HCT116 (cell line): ENCODE measurements around the gene DGKG. TPM values are rescaled to one million over a fixed set of nuclear protein-coding genes. Genes with fewer than 3 reads are reported as not detected.

ENCODE experiments used
- ATAC-seq: fragments of 200-7000 bp; cut with Tn5 transposase; 2 replicates; pipeline ENCODE4 v1.9.1; 2020; ENCODE audit warnings: mild to moderate bottlenecking, moderate library complexity
- BruUV-seq: library from RNA; stranded (reverse); fragments of 400-500 nt; replicated peaks from 2 replicates; lab custom pipeline; 2021; lab: Mats Ljungman, UMichigan
- CTCF ChIA-PET: fragments of 300-600 bp; sonication (Branson Sonifier 250); formaldehyde crosslinking; loops from one replicate; lab custom pipeline; 2021; ENCODE audit warnings: antibody characterized with exemption; lab: Charles Lee
- POLR2A ChIA-PET: fragments of 300-600, 350-600 bp; sonication (Branson Sonifier 250); formaldehyde crosslinking; loops from one replicate; lab custom pipeline; 2021; ENCODE audit warnings: antibody characterized with exemption; lab: Charles Lee
- RAD21 ChIA-PET, 2 experiments: fragments of 300-600 bp; sonication (Branson Sonifier 250); formaldehyde crosslinking; loops; one replicate each; lab custom pipeline; 2023; ENCODE audit warnings: low total read pairs in 2 of 2; ENCODE audit not compliant: uncharacterized antibody in 2 of 2, unreplicated experiment in 2 of 2, low non-redundant PET in 1 of 2; lab: Charles Lee
- DNase-seq: peaks from one replicate; pipeline ENCODE4 v3.0.0-alpha.2; 2010; ENCODE audit warnings: low read depth, low spot score
- H2AFZ ChIP-seq: fragments of 200-600 bp; shearing (Covaris generic), sonication (generic); 2 replicates; pipeline ENCODE4 v1.6.1; 2017; ENCODE audit warnings: low read depth, mixed run types, mixed read lengths, antibody characterized with exemption, low read length; ENCODE audit not compliant: poor library complexity, severe bottlenecking
- H3K27ac ChIP-seq: 2 replicates; pipeline ENCODE4 v1.5.1; 2012; ENCODE audit warnings: low read depth, low read length
- H3K27me3 ChIP-seq: fragments of 200-600 bp; sonication (generic); 2 replicates; pipeline ENCODE4 v1.6.1; 2016; ENCODE audit warnings: mixed run types, low read length, mixed read lengths; ENCODE audit not compliant: insufficient read depth
- H3K36me3 ChIP-seq, 2 experiments: fragments of 200-500 bp in 1 of 2; fragments of 200-600 bp in 1 of 2; sonication (Bioruptor generic) in 1 of 2; sonication (generic) in 1 of 2; 2 replicates each; pipeline versions ENCODE4 v1.5.1 to v1.6.1; 2014 to 2016; ENCODE audit warnings: low read length in 2 of 2, inconsistent platforms in 1 of 2, mixed read lengths in 1 of 2, mixed run types in 1 of 2; ENCODE audit not compliant: insufficient read depth in 2 of 2, control insufficient read depth in 1 of 2
- H3K4me1 ChIP-seq, 2 experiments: fragments of 200-600 bp in 1 of 2; sonication (generic) in 1 of 2; 2 replicates each; pipeline versions ENCODE4 v1.5.1 to v1.6.1; 2012 to 2017; ENCODE audit warnings: low read length in 2 of 2, inconsistent platforms in 1 of 2, mild to moderate bottlenecking in 1 of 2, mixed read lengths in 1 of 2, mixed run types in 1 of 2, moderate library complexity in 1 of 2; ENCODE audit not compliant: insufficient read depth in 2 of 2, control insufficient read depth in 1 of 2
- H3K4me2 ChIP-seq: fragments of 200-600 bp; sonication (generic); 2 replicates; pipeline ENCODE4 v1.6.1; 2017; ENCODE audit warnings: mixed run types, low read length, mixed read lengths
- H3K4me3 ChIP-seq, 2 experiments: fragments of 200-600 bp in 1 of 2; sonication (generic) in 1 of 2; replicated peaks in 1 of 2; 2 replicates each; pipeline ENCODE4 v1.5.1; 2011 to 2016; ENCODE audit warnings: low read length in 2 of 2, control low read depth in 1 of 2, low read depth in 1 of 2, mild to moderate bottlenecking in 1 of 2, mixed read lengths in 1 of 2, mixed run types in 1 of 2
- H3K79me2 ChIP-seq: fragments of 200-600 bp; sonication (generic); 2 replicates; pipeline ENCODE4 v1.6.1; 2017; ENCODE audit warnings: mild to moderate bottlenecking, mixed run types, low read length, moderate library complexity, mixed read lengths; ENCODE audit not compliant: insufficient read depth
- H3K9ac ChIP-seq: fragments of 200-600 bp; sonication (generic); 2 replicates; pipeline ENCODE4 v1.6.1; 2016; ENCODE audit warnings: low read length, mixed read lengths
- H3K9me2 ChIP-seq: fragments of 200-600 bp; sonication (generic), shearing (Covaris generic); 2 replicates; pipeline ENCODE4 v1.6.1; 2017; ENCODE audit warnings: mixed run types, mild to moderate bottlenecking, moderate library complexity; ENCODE audit not compliant: insufficient read depth
- H3K9me3 ChIP-seq, 2 experiments: fragments of 200-500 bp in 1 of 2; fragments of 200-600 bp in 1 of 2; sonication (Bioruptor generic) in 1 of 2; sonication (generic) in 1 of 2; 2 replicates each; pipeline ENCODE4 v1.6.1; 2014 to 2017; ENCODE audit warnings: low read length in 2 of 2, mixed read lengths in 2 of 2, inconsistent platforms in 1 of 2, low read depth in 1 of 2, mild to moderate bottlenecking in 1 of 2, mixed run types in 1 of 2, moderate library complexity in 1 of 2; ENCODE audit not compliant: control insufficient read depth in 1 of 2, insufficient read depth in 1 of 2
- H4K20me1 ChIP-seq: fragments of 200-600 bp; sonication (generic), shearing (Covaris generic); 2 replicates; pipeline ENCODE4 v1.6.1; 2017; ENCODE audit warnings: mixed run types, mild to moderate bottlenecking, moderate library complexity; ENCODE audit not compliant: insufficient read depth
- CEBPB ChIP-seq: IDR thresholded peaks from 2 replicates; pipeline ENCODE4 v1.6.1; 2012; ENCODE audit warnings: low read depth
- EGR1 ChIP-seq: IDR thresholded peaks from 2 replicates; pipeline ENCODE4 v1.6.1; 2012; ENCODE audit warnings: low read depth
- EZH2 ChIP-seq: fragments of 200-600 bp; sonication (generic); IDR thresholded peaks from 2 replicates; pipeline ENCODE4 v1.6.1; 2017; ENCODE audit warnings: antibody characterized with exemption, mixed run types
- EZH2phosphoT487 ChIP-seq: fragments of 200-600 bp; IDR thresholded peaks from 2 replicates; pipeline ENCODE4 v1.6.1; 2018; ENCODE audit warnings: antibody characterized with exemption, borderline replicate concordance
- FOSL1 ChIP-seq: IDR thresholded peaks from 2 replicates; pipeline ENCODE4 v1.6.1; 2012; ENCODE audit warnings: low read depth
- JUND ChIP-seq: IDR thresholded peaks from 2 replicates; pipeline ENCODE4 v1.6.1; 2012
- POLR2A ChIP-seq: IDR thresholded peaks from 2 replicates; pipeline ENCODE4 v1.7.0; 2011; ENCODE audit warnings: borderline replicate concordance; ENCODE audit not compliant: insufficient read depth, insufficient read length; ENCODE audit errors: extremely low read depth
- RAD21 ChIP-seq: IDR thresholded peaks from 2 replicates; pipeline ENCODE4 v1.6.1; 2012; ENCODE audit warnings: low read depth, mild to moderate bottlenecking
- SIN3A ChIP-seq: IDR thresholded peaks from 2 replicates; pipeline ENCODE4 v1.6.1; 2012; ENCODE audit warnings: low read depth
- TCF7L2 ChIP-seq: IDR thresholded peaks from 2 replicates; pipeline ENCODE4 v1.7.0; 2011; ENCODE audit warnings: borderline replicate concordance, inconsistent platforms; ENCODE audit not compliant: insufficient read depth, insufficient read length; ENCODE audit errors: extremely low read depth
- YY1 ChIP-seq: IDR thresholded peaks from 2 replicates; pipeline ENCODE4 v1.6.1; 2011; ENCODE audit warnings: low read length, low read depth, moderate library complexity, mild to moderate bottlenecking; ENCODE audit not compliant: insufficient replicate concordance; ENCODE audit errors: extremely low read depth
- ZNF274 ChIP-seq: fragments of 200-500 bp; sonication (Bioruptor generic); IDR thresholded peaks from 2 replicates; pipeline ENCODE4 v1.6.1; 2014; ENCODE audit warnings: mild to moderate bottlenecking, low read depth, low read length, inconsistent platforms
- intact Hi-C: fragments of 100-400 bp; cut with micrococcal nuclease; formaldehyde crosslinking; loops from 2 replicates; pipeline ENCODE4 v1.10.0; 2022
- total RNA-seq: library from RNA; stranded (reverse); gene quantifications from one replicate; pipeline ENCODE4 v1.2.1, GENCODE V29; 2021; ENCODE audit not compliant: unreplicated experiment
- TF ChIP-seq, protein P1 (sequence below): IDR thresholded peaks from 2 replicates; pipeline ENCODE4 v1.6.1; 2012; ENCODE audit warnings: low read depth
- TF ChIP-seq, protein P2 (sequence below): IDR thresholded peaks from 2 replicates; pipeline ENCODE4 v1.6.1; 2011; ENCODE audit warnings: mild to moderate bottlenecking, low read length, moderate library complexity; ENCODE audit not compliant: insufficient replicate concordance; ENCODE audit errors: extremely low read depth

DGKG gene
- total RNA-seq, 1 experiment from 2014 or later: 4.8 TPM

DNA sequence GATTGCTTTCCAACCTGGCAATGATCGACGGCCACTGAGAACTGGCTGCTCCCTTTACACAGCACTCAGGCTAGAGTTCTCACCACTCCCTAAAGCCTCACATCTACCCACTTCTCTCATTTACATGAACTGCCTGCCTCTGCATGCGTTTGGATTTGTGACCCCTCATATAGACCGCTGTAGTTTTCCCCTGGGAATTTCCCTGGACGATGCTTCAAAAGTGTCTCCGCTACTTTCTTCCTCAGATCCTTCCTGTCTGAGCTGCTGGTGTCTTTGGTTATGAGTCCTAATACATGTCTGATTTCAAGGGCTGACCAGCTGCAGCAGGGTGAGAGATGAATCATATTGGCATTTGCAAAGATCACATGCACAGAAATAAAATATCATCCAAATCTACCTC is 136.4 kb downstream of the DGKG start:
- Histone ChIP-seq H3K4me2 (no peak overlapping the region), H3K9ac (no peak overlapping the region), H3K27me3 (no peaks in the 10 kb centered on the region), H3K9me2 (no peaks in the 10 kb centered on the region), H3K4me1 (peaks cover 0 to 5% of the 10 kb centered on the region in 2 experiments; a peak in 2 of 4 replicates), H3K79me2 (no peaks in the 10 kb centered on the region), H4K20me1 (no peaks in the 10 kb centered on the region), H3K36me3 (no peaks in the 10 kb centered on the region), H3K4me3 (no peak overlapping the region), H3K9me3 (no peaks in the 10 kb centered on the region), H2AFZ (no peak overlapping the region), H3K27ac (no peak overlapping the region)
- no peak for DNase-seq
- no peak for TF ChIP-seq TCF7L2
- TF ChIP-seq, protein P1, sequence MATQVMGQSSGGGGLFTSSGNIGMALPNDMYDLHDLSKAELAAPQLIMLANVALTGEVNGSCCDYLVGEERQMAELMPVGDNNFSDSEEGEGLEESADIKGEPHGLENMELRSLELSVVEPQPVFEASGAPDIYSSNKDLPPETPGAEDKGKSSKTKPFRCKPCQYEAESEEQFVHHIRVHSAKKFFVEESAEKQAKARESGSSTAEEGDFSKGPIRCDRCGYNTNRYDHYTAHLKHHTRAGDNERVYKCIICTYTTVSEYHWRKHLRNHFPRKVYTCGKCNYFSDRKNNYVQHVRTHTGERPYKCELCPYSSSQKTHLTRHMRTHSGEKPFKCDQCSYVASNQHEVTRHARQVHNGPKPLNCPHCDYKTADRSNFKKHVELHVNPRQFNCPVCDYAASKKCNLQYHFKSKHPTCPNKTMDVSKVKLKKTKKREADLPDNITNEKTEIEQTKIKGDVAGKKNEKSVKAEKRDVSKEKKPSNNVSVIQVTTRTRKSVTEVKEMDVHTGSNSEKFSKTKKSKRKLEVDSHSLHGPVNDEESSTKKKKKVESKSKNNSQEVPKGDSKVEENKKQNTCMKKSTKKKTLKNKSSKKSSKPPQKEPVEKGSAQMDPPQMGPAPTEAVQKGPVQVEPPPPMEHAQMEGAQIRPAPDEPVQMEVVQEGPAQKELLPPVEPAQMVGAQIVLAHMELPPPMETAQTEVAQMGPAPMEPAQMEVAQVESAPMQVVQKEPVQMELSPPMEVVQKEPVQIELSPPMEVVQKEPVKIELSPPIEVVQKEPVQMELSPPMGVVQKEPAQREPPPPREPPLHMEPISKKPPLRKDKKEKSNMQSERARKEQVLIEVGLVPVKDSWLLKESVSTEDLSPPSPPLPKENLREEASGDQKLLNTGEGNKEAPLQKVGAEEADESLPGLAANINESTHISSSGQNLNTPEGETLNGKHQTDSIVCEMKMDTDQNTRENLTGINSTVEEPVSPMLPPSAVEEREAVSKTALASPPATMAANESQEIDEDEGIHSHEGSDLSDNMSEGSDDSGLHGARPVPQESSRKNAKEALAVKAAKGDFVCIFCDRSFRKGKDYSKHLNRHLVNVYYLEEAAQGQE: no peak
- TF ChIP-seq YY1: no peak
- TF ChIP-seq FOSL1: no peak
- no peak for TF ChIP-seq POLR2A
- TF ChIP-seq EGR1: no peak
- no peak for TF ChIP-seq EZH2phosphoT487
- no peak for TF ChIP-seq JUND
- no peak for TF ChIP-seq ZNF274
- TF ChIP-seq, protein P2, sequence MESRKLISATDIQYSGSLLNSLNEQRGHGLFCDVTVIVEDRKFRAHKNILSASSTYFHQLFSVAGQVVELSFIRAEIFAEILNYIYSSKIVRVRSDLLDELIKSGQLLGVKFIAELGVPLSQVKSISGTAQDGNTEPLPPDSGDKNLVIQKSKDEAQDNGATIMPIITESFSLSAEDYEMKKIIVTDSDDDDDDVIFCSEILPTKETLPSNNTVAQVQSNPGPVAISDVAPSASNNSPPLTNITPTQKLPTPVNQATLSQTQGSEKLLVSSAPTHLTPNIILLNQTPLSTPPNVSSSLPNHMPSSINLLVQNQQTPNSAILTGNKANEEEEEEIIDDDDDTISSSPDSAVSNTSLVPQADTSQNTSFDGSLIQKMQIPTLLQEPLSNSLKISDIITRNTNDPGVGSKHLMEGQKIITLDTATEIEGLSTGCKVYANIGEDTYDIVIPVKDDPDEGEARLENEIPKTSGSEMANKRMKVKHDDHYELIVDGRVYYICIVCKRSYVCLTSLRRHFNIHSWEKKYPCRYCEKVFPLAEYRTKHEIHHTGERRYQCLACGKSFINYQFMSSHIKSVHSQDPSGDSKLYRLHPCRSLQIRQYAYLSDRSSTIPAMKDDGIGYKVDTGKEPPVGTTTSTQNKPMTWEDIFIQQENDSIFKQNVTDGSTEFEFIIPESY: no peak
- no peak for TF ChIP-seq EZH2
- no peak for TF ChIP-seq SIN3A
- TF ChIP-seq CEBPB: no peak
- TF ChIP-seq RAD21: no peak
- ChIA-PET RAD21 (no interaction called here), POLR2A (no interaction called here), CTCF (no interaction called here)
- no peak for ATAC-seq
- BruUV-seq: no TSS peak
- intact Hi-C loops: no loop called here
